Endodermal cell (in vitro differentiated cells): ENCODE data around the gene LRRC23. TPM values are rescaled to one million over a fixed set of nuclear protein-coding genes. Genes with fewer than 3 reads are reported as not detected.

ENCODE experiments used
- DNase-seq: peaks from one replicate; pipeline ENCODE4 v3.0.0-alpha.2; 2017
- H3K27ac ChIP-seq: 2 replicates; pipeline ENCODE4 v1.5.1; 2013; ENCODE audit warnings: mild to moderate bottlenecking, low read depth, low read length, moderate library complexity
- H3K27me3 ChIP-seq: 2 replicates; pipeline ENCODE4 v1.6.1; 2013; ENCODE audit warnings: mild to moderate bottlenecking, low read length, moderate library complexity; ENCODE audit not compliant: insufficient read depth, control insufficient read depth, poor library complexity, severe bottlenecking
- H3K36me3 ChIP-seq: 2 replicates; pipeline ENCODE4 v1.7.0; 2013; ENCODE audit warnings: mild to moderate bottlenecking, low read length, moderate library complexity; ENCODE audit not compliant: control insufficient read depth, insufficient read depth
- H3K4me1 ChIP-seq: one replicate; pipeline ENCODE4 v1.7.0; 2013; ENCODE audit warnings: low read length; ENCODE audit not compliant: control insufficient read depth, insufficient read depth
- H3K4me3 ChIP-seq: 2 replicates; pipeline ENCODE4 v1.5.1; 2013; ENCODE audit warnings: mild to moderate bottlenecking, low read length, moderate library complexity
- H3K9ac ChIP-seq: 2 replicates; pipeline ENCODE4 v1.6.1; 2013; ENCODE audit warnings: mild to moderate bottlenecking, low read length, moderate library complexity; ENCODE audit not compliant: poor library complexity, severe bottlenecking; ENCODE audit errors: extremely low read depth
- H3K9me3 ChIP-seq: 2 replicates; pipeline ENCODE4 v1.6.1; 2013; ENCODE audit warnings: mild to moderate bottlenecking, low read length, moderate library complexity; ENCODE audit not compliant: control insufficient read depth
- H3K27ac Mint-ChIP-seq: 2 replicates; pipeline ENCODE4 v1.8.0; 2020; ENCODE audit warnings: mixed read lengths
- H3K27me3 Mint-ChIP-seq: 2 replicates; pipeline ENCODE4 v1.8.0; 2021; ENCODE audit warnings: mild to moderate bottlenecking, mixed read lengths; ENCODE audit not compliant: insufficient read depth
- H3K36me3 Mint-ChIP-seq: 2 replicates; pipeline ENCODE4 v1.8.0; 2020; ENCODE audit warnings: low read depth, mixed read lengths
- H3K4me1 Mint-ChIP-seq: 2 replicates; pipeline ENCODE4 v1.8.0; 2020; ENCODE audit warnings: mixed read lengths
- H3K4me3 Mint-ChIP-seq: 2 replicates; pipeline ENCODE4 v1.8.0; 2020; ENCODE audit warnings: mild to moderate bottlenecking, moderate library complexity, mixed read lengths
- H3K9me3 Mint-ChIP-seq: 2 replicates; pipeline ENCODE4 v1.8.0; 2020; ENCODE audit warnings: mild to moderate bottlenecking, mixed read lengths
- CTCF ChIP-seq: fragments of 200-600 bp; sonication (generic); conservative IDR thresholded peaks from 2 replicates; pipeline ENCODE4 v1.5.0; 2021; ENCODE audit warnings: antibody characterized with exemption, mild to moderate bottlenecking
- WGBS, 2 experiments: methylation state at CpG; one replicate each; pipeline versions ENCODE4 v1.1.5 to v1.1.7; 2013; ENCODE audit warnings: missing lambda C conversion rate in 2 of 2, mixed read lengths in 1 of 2; ENCODE audit not compliant: insufficient coverage in 1 of 2, insufficient read length in 1 of 2; 5-methylcytosine and 5-hydroxymethylcytosine counted together
- total RNA-seq, 2 donors: library from RNA; stranded (reverse); fragmentation: NEBNext Ultra II Directional in 1 of 2; extraction: Animal tissue kit (Norgen Biotek cat#: 25700) in 1 of 2; gene quantifications; 2 replicates in 1 of 2; 3 replicates in 1 of 2; pipeline ENCODE4 v1.2.1, GENCODE V29; 2021

The LRRC23 gene
- total RNA-seq, 2 donors from 2014 or later, result 7.8 to 11.5 TPM

GRCh38 chr12:6953442-6954315 lies 49.1 kb downstream of the LRRC23 start:
- H3K27ac Mint-ChIP-seq, result peak overlapping the region; percentile 28

GRCh38 chr12:6954316-6955107 lies 49.9 kb downstream of the LRRC23 start:
- Histone ChIP-seq H3K4me1 (no peaks in the 10 kb centered on the region), H3K27ac (no peak overlapping the region), H3K4me3 (no peak overlapping the region), H3K9me3 (no peaks in the 10 kb centered on the region), H3K36me3 (no peaks in the 10 kb centered on the region), H3K27me3 (no peaks in the 10 kb centered on the region), H3K9ac (no peak overlapping the region)
- WGBS, 2 experiments, result 87 to 91% methylated on average over 15 to 21 of the region's 21 CpGs
- Mint-ChIP-seq H3K36me3 (peaks cover 22% of the 10 kb centered on the region), H3K9me3 (no peaks in the 10 kb centered on the region), H3K27ac (peak overlapping the region; percentile 28), H3K27me3 (no peaks in the 10 kb centered on the region), H3K4me1 (peaks cover 6% of the 10 kb centered on the region), H3K4me3 (no peak overlapping the region)
- no peak for DNase-seq
- TF ChIP-seq CTCF, result no peak

More at GRCh38 chr12:6953442-6954315, 49.1 kb downstream of the LRRC23 start:
- no peak for TF ChIP-seq CTCF
- H3K9me3 Mint-ChIP-seq, result no peaks in the 10 kb centered on the region
- WGBS, 2 experiments, result 85 to 88% methylated on average over 10 to 24 of the region's 24 CpGs
- H3K4me3 Mint-ChIP-seq, result no peak overlapping the region
- H3K4me1 ChIP-seq, result no peaks in the 10 kb centered on the region
- no peaks in the 10 kb centered on the region for H3K9me3 ChIP-seq
- peaks cover 6% of the 10 kb centered on the region for H3K4me1 Mint-ChIP-seq
- no peaks in the 10 kb centered on the region for H3K27me3 Mint-ChIP-seq
- no peak overlapping the region for H3K27ac ChIP-seq
- DNase-seq, result peak; percentile 51
- H3K27me3 ChIP-seq, result no peaks in the 10 kb centered on the region
- H3K36me3 ChIP-seq, result no peaks in the 10 kb centered on the region
- no peak overlapping the region for H3K9ac ChIP-seq
- H3K36me3 Mint-ChIP-seq, result peaks cover 17% of the 10 kb centered on the region
- no peak overlapping the region for H3K4me3 ChIP-seq

GRCh38 chr12:6955108-6956020 lies 50.7 kb downstream of the LRRC23 start:
- no peaks in the 10 kb centered on the region for H3K9me3 ChIP-seq
- H3K27ac ChIP-seq, result no peak overlapping the region
- H3K4me1 ChIP-seq, result no peaks in the 10 kb centered on the region
- no peaks in the 10 kb centered on the region for H3K27me3 ChIP-seq
- DNase-seq, result no peak
- peaks cover 24% of the 10 kb centered on the region for H3K36me3 Mint-ChIP-seq
- H3K27me3 Mint-ChIP-seq, result no peaks in the 10 kb centered on the region
- no peaks in the 10 kb centered on the region for H3K9me3 Mint-ChIP-seq
- no peak overlapping the region for H3K27ac Mint-ChIP-seq
- H3K9ac ChIP-seq, result no peak overlapping the region
- H3K4me3 ChIP-seq, result no peak overlapping the region
- no peak for TF ChIP-seq CTCF
- H3K36me3 ChIP-seq, result no peaks in the 10 kb centered on the region
- no peak overlapping the region for H3K4me3 Mint-ChIP-seq
- H3K4me1 Mint-ChIP-seq, result peaks cover under 1% of the 10 kb centered on the region
- WGBS, 2 experiments, result 93 to 97% methylated on average over 13 to 22 of the region's 22 CpGs
